GM23338 (cell line): Measurements from ENCODE around the gene KRTAP5-2. TPM values are rescaled to one million over a fixed set of nuclear protein-coding genes. Genes with fewer than 3 reads are reported as not detected.

Experiments used
- ATAC-seq: fragments of 200-7000 bp; cut with Tn5 transposase; 3 replicates; pipeline ENCODE4 v1.9.1; 2020
- DNase-seq: peaks from one replicate; pipeline ENCODE4 v3.0.0-alpha.2; 2015; ENCODE audit warnings: low spot score
- H2AFZ ChIP-seq: fragments of 200-600 bp; sonication (generic); 2 replicates; pipeline ENCODE4 v1.8.0; 2016; ENCODE audit warnings: antibody characterized with exemption, mild to moderate bottlenecking, moderate library complexity
- H3F3A ChIP-seq: fragments of 200-600 bp; sonication (generic); replicated peaks from 2 replicates; pipeline ENCODE4 v1.8.0; 2017; ENCODE audit warnings: antibody characterized with exemption, mixed run types, low read depth
- H3K27ac ChIP-seq: fragments of 200-600 bp; sonication (generic); 2 replicates; pipeline ENCODE4 v1.6.1; 2016; ENCODE audit warnings: low read depth
- H3K27me3 ChIP-seq: fragments of 200-600 bp; sonication (generic); 2 replicates; pipeline ENCODE4 v1.8.0; 2016; ENCODE audit warnings: mild to moderate bottlenecking, mixed run types, moderate library complexity; ENCODE audit not compliant: insufficient read depth
- H3K36me3 ChIP-seq: fragments of 200-600 bp; sonication (generic); 2 replicates; pipeline ENCODE4 v1.8.0; 2016; ENCODE audit warnings: mild to moderate bottlenecking; ENCODE audit not compliant: insufficient read depth
- H3K4me1 ChIP-seq: fragments of 200-600 bp; sonication (generic); 2 replicates; pipeline ENCODE4 v1.8.0; 2016; ENCODE audit warnings: mild to moderate bottlenecking, moderate library complexity; ENCODE audit not compliant: insufficient read depth
- H3K4me2 ChIP-seq: fragments of 200-600 bp; sonication (generic); 2 replicates; pipeline ENCODE4 v1.7.1; 2017; ENCODE audit warnings: mixed run types
- H3K4me3 ChIP-seq: fragments of 200-600 bp; sonication (generic); 2 replicates; pipeline ENCODE4 v1.6.1; 2016; ENCODE audit warnings: mixed run types
- H3K79me2 ChIP-seq: fragments of 200-600 bp; sonication (generic); replicated peaks from 2 replicates; pipeline ENCODE4 v1.8.0; 2017; ENCODE audit warnings: mild to moderate bottlenecking; ENCODE audit not compliant: insufficient read depth
- H3K9me2 ChIP-seq: fragments of 200-600 bp; sonication (generic); 2 replicates; pipeline ENCODE4 v1.8.0; 2017; ENCODE audit not compliant: insufficient read depth
- H4K20me1 ChIP-seq: fragments of 200-600 bp; sonication (generic); replicated peaks from 2 replicates; pipeline ENCODE4 v1.8.0; 2017; ENCODE audit warnings: mild to moderate bottlenecking; ENCODE audit not compliant: insufficient read depth
- H3K27ac Mint-ChIP-seq: 2 replicates; pipeline ENCODE4 v1.8.0; 2020; ENCODE audit warnings: inconsistent platforms, mild to moderate bottlenecking, moderate library complexity, mixed read lengths
- H3K27me3 Mint-ChIP-seq: 3 replicates; pipeline ENCODE4 v1.8.0; 2022; ENCODE audit warnings: low read depth, mild to moderate bottlenecking, moderate library complexity, mixed read lengths, inconsistent platforms; ENCODE audit not compliant: insufficient read depth, poor library complexity
- H3K36me3 Mint-ChIP-seq: 3 replicates; pipeline ENCODE4 v1.8.0; 2021; ENCODE audit warnings: low read depth, mild to moderate bottlenecking, inconsistent platforms, moderate library complexity, mixed read lengths
- H3K4me1 Mint-ChIP-seq: 3 replicates; pipeline ENCODE4 v1.8.0; 2020; ENCODE audit warnings: mild to moderate bottlenecking, inconsistent platforms, mixed read lengths
- H3K4me3 Mint-ChIP-seq: 3 replicates; pipeline ENCODE4 v1.8.0; 2021; ENCODE audit warnings: moderate library complexity, mild to moderate bottlenecking, inconsistent platforms, mixed read lengths
- H3K9me3 Mint-ChIP-seq: 3 replicates; pipeline ENCODE4 v1.8.0; 2020; ENCODE audit warnings: moderate library complexity, mild to moderate bottlenecking, inconsistent platforms, mixed read lengths
- CREB1 ChIP-seq: fragments of 250-450 bp; sonication (Bioruptor Pico); IDR thresholded peaks from 2 replicates; pipeline ENCODE4 v1.5.0; 2020; ENCODE audit warnings: low read depth, mild to moderate bottlenecking, moderate library complexity
- CTCF ChIP-seq, 2 experiments: fragments of 200-600 bp in 1 of 2; sonication (generic) in 1 of 2; conservative IDR thresholded peaks; 2 replicates each; pipeline versions ENCODE4 v1.5.1 to v1.6.1; 2016 to 2017; ENCODE audit warnings: antibody characterized with exemption in 2 of 2, low read depth in 2 of 2, mild to moderate bottlenecking in 2 of 2, moderate library complexity in 1 of 2
- EZH2phosphoT487 ChIP-seq: fragments of 200-600 bp; sonication (generic); IDR thresholded peaks from one replicate; pipeline ENCODE4 v1.8.1; 2018; ENCODE audit warnings: antibody characterized with exemption; ENCODE audit not compliant: unreplicated experiment
- JUNB ChIP-seq: IDR thresholded peaks from one replicate; pipeline ENCODE4 v1.6.1; 2016; ENCODE audit warnings: antibody characterized with exemption; ENCODE audit not compliant: unreplicated experiment
- NANOG ChIP-seq: IDR thresholded peaks from 2 replicates; pipeline ENCODE4 v1.6.1; 2016; ENCODE audit warnings: antibody characterized with exemption, borderline replicate concordance
- POLR2AphosphoS5 ChIP-seq: IDR thresholded peaks from 2 replicates; pipeline ENCODE4 v1.6.1; 2016; ENCODE audit warnings: antibody characterized with exemption, low read depth
- polyA plus RNA-seq: library from polyadenylated mRNA; unstranded; fragments of >200 nt; fragmentation: Nextera tagmentation; extraction: Ambion mirVana; gene quantifications from 2 replicates; pipeline ENCODE4 v1.2.1, GENCODE V29; 2016
- total RNA-seq: library from RNA; depleted of rRNA; stranded (reverse); fragments of >200 nt; shearing (Covaris generic); gene quantifications from 2 replicates; pipeline ENCODE4 v1.2.3, GENCODE V29; 2014

The KRTAP5-2 gene
- total and polyA plus RNA-seq, 2 experiments from 2014 or later, result not detected

DNA sequence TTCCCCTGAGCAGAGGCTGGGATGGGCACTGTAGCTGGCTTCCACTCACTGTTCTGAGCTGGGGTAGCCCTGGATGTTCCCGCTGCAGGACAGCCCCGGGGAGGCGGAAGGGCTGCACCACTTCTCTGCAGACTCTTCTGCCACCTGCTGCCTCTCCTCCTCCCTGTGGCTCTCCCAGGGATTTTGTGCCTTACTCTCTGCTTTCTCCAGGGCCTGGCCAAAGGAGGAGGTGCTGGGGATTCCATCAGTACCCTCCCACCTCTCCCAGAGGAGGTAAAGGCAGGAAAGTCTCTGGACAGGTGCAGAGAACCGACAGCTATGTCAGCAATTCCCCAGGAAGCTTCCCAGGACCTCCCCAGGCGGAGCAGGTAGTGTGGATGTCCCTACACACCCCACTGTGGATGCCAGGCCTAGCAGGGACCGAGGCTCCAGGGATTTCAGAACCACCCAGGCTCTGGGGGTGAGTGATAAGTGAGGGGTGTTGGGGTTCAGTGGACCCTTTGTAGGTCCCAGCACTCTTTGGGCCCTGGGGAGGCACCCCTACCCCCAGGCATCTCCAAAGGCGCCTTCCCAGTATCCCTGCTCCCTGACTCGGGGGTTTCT lies 37.3 kb downstream of the KRTAP5-2 start:
- Histone ChIP-seq H4K20me1 (no peaks in the 10 kb centered on the region), H3K79me2 (no peaks in the 10 kb centered on the region), H2AFZ (no peak overlapping the region), H3K4me1 (peaks cover 33% of the 10 kb centered on the region), H3K4me2 (no peak overlapping the region), H3K27me3 (peaks cover 26% of the 10 kb centered on the region), H3K9me2 (no peaks in the 10 kb centered on the region), H3K36me3 (no peaks in the 10 kb centered on the region), H3F3A (no peaks in the 10 kb centered on the region), H3K4me3 (no peak overlapping the region), H3K27ac (no peak overlapping the region)
- Mint-ChIP-seq H3K36me3 (no peaks in the 10 kb centered on the region), H3K4me1 (peaks cover 18% of the 10 kb centered on the region; the same call in 2 of the 3 replicates), H3K27ac (no peak overlapping the region), H3K4me3 (no peak overlapping the region), H3K27me3 (peaks cover 41% of the 10 kb centered on the region), H3K9me3 (no peaks in the 10 kb centered on the region)
- TF ChIP-seq CREB1 (CRISPR knock-in tag) (no peak), CTCF (conservative IDR thresholded peaks at IDR 0.05; ENCODE audit: low read depth in 2 of 2) (0 out of 4 replicates have a peak, but pooled peaks of 1 of the 2 experiments have one; percentile 19)
- ATAC-seq (no peak), DNase-seq (no peak)

DNA sequence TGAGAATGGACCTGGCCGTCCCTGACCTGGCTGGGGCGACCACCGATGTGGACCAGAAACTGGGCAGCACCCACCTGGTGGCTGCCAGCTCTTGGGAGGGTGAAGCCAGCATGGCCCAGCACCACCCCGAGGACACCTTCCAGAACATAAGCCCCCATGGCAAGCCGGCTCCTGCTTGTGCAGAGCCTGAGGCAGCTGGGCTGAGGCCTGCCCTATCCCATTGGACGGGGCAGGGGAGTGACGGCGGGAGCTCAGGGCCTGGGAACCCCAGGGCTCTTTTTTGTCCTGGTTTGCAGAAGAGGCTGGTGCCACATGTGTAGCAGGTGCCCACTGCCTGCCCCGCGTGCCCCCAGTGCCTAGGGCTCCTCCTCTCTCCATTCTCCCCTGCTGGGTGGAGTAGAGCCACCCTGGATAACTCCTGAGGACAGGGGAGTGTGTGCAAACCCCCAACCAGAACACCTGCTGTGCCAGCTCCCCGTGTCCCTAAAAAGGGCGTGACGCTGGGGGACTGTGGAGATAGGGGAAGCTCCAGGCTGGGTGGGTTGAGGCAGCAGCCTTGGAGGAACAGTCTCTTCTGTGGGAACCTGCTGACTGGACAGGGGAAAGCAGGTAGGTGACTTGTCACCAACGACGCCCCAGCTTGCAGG lies 38.0 kb downstream of the KRTAP5-2 start:
- H3K36me3 ChIP-seq, result no peaks in the 10 kb centered on the region
- Mint-ChIP-seq H3K4me1 (peaks cover 21% of the 10 kb centered on the region; the same call in 2 of the 3 replicates), H3K27ac (no peak overlapping the region), H3K27me3 (peaks cover 46% of the 10 kb centered on the region), H3K36me3 (no peaks in the 10 kb centered on the region), H3K9me3 (no peaks in the 10 kb centered on the region), H3K4me3 (no peak overlapping the region)
- H3K9me2 ChIP-seq, result no peaks in the 10 kb centered on the region
- peaks cover 34% of the 10 kb centered on the region for H3K4me1 ChIP-seq
- no peak overlapping the region for H3K27ac ChIP-seq
- H3K79me2 ChIP-seq, result no peaks in the 10 kb centered on the region
- ATAC-seq, result no peak
- H4K20me1 ChIP-seq, result no peaks in the 10 kb centered on the region
- no peak overlapping the region for H3K4me2 ChIP-seq
- H3F3A ChIP-seq, result no peaks in the 10 kb centered on the region
- peaks cover 32% of the 10 kb centered on the region for H3K27me3 ChIP-seq
- no peak for TF ChIP-seq JUNB
- no peak for TF ChIP-seq EZH2phosphoT487
- no peak for TF ChIP-seq POLR2AphosphoS5
- TF ChIP-seq CTCF (conservative IDR thresholded peaks at IDR 0.05; ENCODE audit: low read depth in 2 of 2), result no peak
- no peak for TF ChIP-seq NANOG
- no peak overlapping the region for H3K4me3 ChIP-seq
- no peak overlapping the region for H2AFZ ChIP-seq
- no peak for DNase-seq
